GM23338 (cell line): ENCODE measurements around the gene KLF4. TPM values are rescaled to one million over a fixed set of nuclear protein-coding genes. Genes with fewer than 3 reads are reported as not detected.

Experiments
- ATAC-seq: fragments of 200-7000 bp; cut with Tn5 transposase; 3 replicates; pipeline ENCODE4 v1.9.1; 2020
- DNase-seq: peaks from one replicate; pipeline ENCODE4 v3.0.0-alpha.2; 2015; ENCODE audit warnings: low spot score
- H2AFZ ChIP-seq: fragments of 200-600 bp; sonication (generic); 2 replicates; pipeline ENCODE4 v1.8.0; 2016; ENCODE audit warnings: antibody characterized with exemption, mild to moderate bottlenecking, moderate library complexity
- H3F3A ChIP-seq: fragments of 200-600 bp; sonication (generic); replicated peaks from 2 replicates; pipeline ENCODE4 v1.8.0; 2017; ENCODE audit warnings: antibody characterized with exemption, mixed run types, low read depth
- H3K27ac ChIP-seq: fragments of 200-600 bp; sonication (generic); 2 replicates; pipeline ENCODE4 v1.6.1; 2016; ENCODE audit warnings: low read depth
- H3K27me3 ChIP-seq: fragments of 200-600 bp; sonication (generic); 2 replicates; pipeline ENCODE4 v1.8.0; 2016; ENCODE audit warnings: mild to moderate bottlenecking, mixed run types, moderate library complexity; ENCODE audit not compliant: insufficient read depth
- H3K36me3 ChIP-seq: fragments of 200-600 bp; sonication (generic); 2 replicates; pipeline ENCODE4 v1.8.0; 2016; ENCODE audit warnings: mild to moderate bottlenecking; ENCODE audit not compliant: insufficient read depth
- H3K4me1 ChIP-seq: fragments of 200-600 bp; sonication (generic); 2 replicates; pipeline ENCODE4 v1.8.0; 2016; ENCODE audit warnings: mild to moderate bottlenecking, moderate library complexity; ENCODE audit not compliant: insufficient read depth
- H3K4me2 ChIP-seq: fragments of 200-600 bp; sonication (generic); 2 replicates; pipeline ENCODE4 v1.7.1; 2017; ENCODE audit warnings: mixed run types
- H3K4me3 ChIP-seq: fragments of 200-600 bp; sonication (generic); 2 replicates; pipeline ENCODE4 v1.6.1; 2016; ENCODE audit warnings: mixed run types
- H3K79me2 ChIP-seq: fragments of 200-600 bp; sonication (generic); replicated peaks from 2 replicates; pipeline ENCODE4 v1.8.0; 2017; ENCODE audit warnings: mild to moderate bottlenecking; ENCODE audit not compliant: insufficient read depth
- H3K9me2 ChIP-seq: fragments of 200-600 bp; sonication (generic); 2 replicates; pipeline ENCODE4 v1.8.0; 2017; ENCODE audit not compliant: insufficient read depth
- H4K20me1 ChIP-seq: fragments of 200-600 bp; sonication (generic); replicated peaks from 2 replicates; pipeline ENCODE4 v1.8.0; 2017; ENCODE audit warnings: mild to moderate bottlenecking; ENCODE audit not compliant: insufficient read depth
- H3K27ac Mint-ChIP-seq: 2 replicates; pipeline ENCODE4 v1.8.0; 2020; ENCODE audit warnings: inconsistent platforms, mild to moderate bottlenecking, moderate library complexity, mixed read lengths
- H3K27me3 Mint-ChIP-seq: 3 replicates; pipeline ENCODE4 v1.8.0; 2022; ENCODE audit warnings: low read depth, mild to moderate bottlenecking, moderate library complexity, mixed read lengths, inconsistent platforms; ENCODE audit not compliant: insufficient read depth, poor library complexity
- H3K36me3 Mint-ChIP-seq: 3 replicates; pipeline ENCODE4 v1.8.0; 2021; ENCODE audit warnings: low read depth, mild to moderate bottlenecking, inconsistent platforms, moderate library complexity, mixed read lengths
- H3K4me1 Mint-ChIP-seq: 3 replicates; pipeline ENCODE4 v1.8.0; 2020; ENCODE audit warnings: mild to moderate bottlenecking, inconsistent platforms, mixed read lengths
- H3K4me3 Mint-ChIP-seq: 3 replicates; pipeline ENCODE4 v1.8.0; 2021; ENCODE audit warnings: moderate library complexity, mild to moderate bottlenecking, inconsistent platforms, mixed read lengths
- H3K9me3 Mint-ChIP-seq: 3 replicates; pipeline ENCODE4 v1.8.0; 2020; ENCODE audit warnings: moderate library complexity, mild to moderate bottlenecking, inconsistent platforms, mixed read lengths
- CREB1 ChIP-seq: fragments of 250-450 bp; sonication (Bioruptor Pico); IDR thresholded peaks from 2 replicates; pipeline ENCODE4 v1.5.0; 2020; ENCODE audit warnings: low read depth, mild to moderate bottlenecking, moderate library complexity
- CTCF ChIP-seq, 2 experiments: fragments of 200-600 bp in 1 of 2; sonication (generic) in 1 of 2; conservative IDR thresholded peaks; 2 replicates each; pipeline versions ENCODE4 v1.5.1 to v1.6.1; 2016 to 2017; ENCODE audit warnings: antibody characterized with exemption in 2 of 2, low read depth in 2 of 2, mild to moderate bottlenecking in 2 of 2, moderate library complexity in 1 of 2
- EZH2 ChIP-seq: fragments of 200-600 bp; sonication (generic); IDR thresholded peaks from one replicate; pipeline ENCODE4 v1.8.0; 2017; ENCODE audit warnings: antibody characterized with exemption, mild to moderate bottlenecking, low read depth; ENCODE audit not compliant: unreplicated experiment
- EZH2phosphoT487 ChIP-seq: fragments of 200-600 bp; sonication (generic); IDR thresholded peaks from one replicate; pipeline ENCODE4 v1.8.1; 2018; ENCODE audit warnings: antibody characterized with exemption; ENCODE audit not compliant: unreplicated experiment
- JUNB ChIP-seq: IDR thresholded peaks from one replicate; pipeline ENCODE4 v1.6.1; 2016; ENCODE audit warnings: antibody characterized with exemption; ENCODE audit not compliant: unreplicated experiment
- NANOG ChIP-seq: IDR thresholded peaks from 2 replicates; pipeline ENCODE4 v1.6.1; 2016; ENCODE audit warnings: antibody characterized with exemption, borderline replicate concordance
- POLR2AphosphoS5 ChIP-seq: IDR thresholded peaks from 2 replicates; pipeline ENCODE4 v1.6.1; 2016; ENCODE audit warnings: antibody characterized with exemption, low read depth
- REST ChIP-seq: IDR thresholded peaks from one replicate; pipeline ENCODE4 v1.6.1; 2018; ENCODE audit warnings: antibody characterized with exemption; ENCODE audit not compliant: unreplicated experiment
- STAT1 ChIP-seq: IDR thresholded peaks from one replicate; pipeline ENCODE4 v1.6.1; 2016; ENCODE audit warnings: antibody characterized with exemption; ENCODE audit not compliant: unreplicated experiment
- ZNF114 ChIP-seq: fragments of 250-450 bp; sonication (Bioruptor Pico); IDR thresholded peaks from 2 replicates; pipeline ENCODE4 v1.5.0; 2020; ENCODE audit warnings: mild to moderate bottlenecking, moderate library complexity
- ZNF331 ChIP-seq: fragments of 250-450 bp; sonication (Bioruptor Pico); IDR thresholded peaks from 2 replicates; pipeline ENCODE4 v1.5.0; 2020; ENCODE audit warnings: low read depth, mild to moderate bottlenecking, moderate library complexity
- ZNF462 ChIP-seq: fragments of 250-450 bp; sonication (Bioruptor Pico); IDR thresholded peaks from 2 replicates; pipeline ENCODE4 v1.5.0; 2020; ENCODE audit warnings: mild to moderate bottlenecking, moderate library complexity
- polyA plus RNA-seq: library from polyadenylated mRNA; unstranded; fragments of >200 nt; fragmentation: Nextera tagmentation; extraction: Ambion mirVana; gene quantifications from 2 replicates; pipeline ENCODE4 v1.2.1, GENCODE V29; 2016
- total RNA-seq: library from RNA; depleted of rRNA; stranded (reverse); fragments of >200 nt; shearing (Covaris generic); gene quantifications from 2 replicates; pipeline ENCODE4 v1.2.3, GENCODE V29; 2014
- TF ChIP-seq, protein P1 (sequence below): IDR thresholded peaks from 2 replicates; pipeline ENCODE4 v1.6.1; 2016; ENCODE audit warnings: antibody characterized with exemption

The KLF4 gene
- total and polyA plus RNA-seq, 2 experiments from 2014 or later: 8.3 to 29.8 TPM

- no peak overlapping the region for H3K27ac ChIP-seq
- H3K4me1 Mint-ChIP-seq: peaks cover 21% of the 10 kb centered on the region
- peaks cover 6% of the 10 kb centered on the region for H3K27me3 Mint-ChIP-seq
- no peak for ATAC-seq
- H3K36me3 Mint-ChIP-seq: no peaks in the 10 kb centered on the region
- H4K20me1 ChIP-seq: no peaks in the 10 kb centered on the region
- TF ChIP-seq ZNF331 (no peak), CTCF (conservative IDR thresholded peaks at IDR 0.05; ENCODE audit: low read depth in 2 of 2) (no peak), CREB1 (CRISPR knock-in tag) (no peak), POLR2AphosphoS5 (no peak), ZNF462 (CRISPR knock-in tag) (no peak), NANOG (no peak), ZNF114 (no peak), JUNB (no peak), EZH2 (no peak), STAT1 (no peak), REST (no peak), EZH2phosphoT487 (no peak)
- TF ChIP-seq, protein P1, sequence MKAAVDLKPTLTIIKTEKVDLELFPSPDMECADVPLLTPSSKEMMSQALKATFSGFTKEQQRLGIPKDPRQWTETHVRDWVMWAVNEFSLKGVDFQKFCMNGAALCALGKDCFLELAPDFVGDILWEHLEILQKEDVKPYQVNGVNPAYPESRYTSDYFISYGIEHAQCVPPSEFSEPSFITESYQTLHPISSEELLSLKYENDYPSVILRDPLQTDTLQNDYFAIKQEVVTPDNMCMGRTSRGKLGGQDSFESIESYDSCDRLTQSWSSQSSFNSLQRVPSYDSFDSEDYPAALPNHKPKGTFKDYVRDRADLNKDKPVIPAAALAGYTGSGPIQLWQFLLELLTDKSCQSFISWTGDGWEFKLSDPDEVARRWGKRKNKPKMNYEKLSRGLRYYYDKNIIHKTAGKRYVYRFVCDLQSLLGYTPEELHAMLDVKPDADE: no peak
- no peak for DNase-seq
- no peaks in the 10 kb centered on the region for H3K27me3 ChIP-seq
- no peak overlapping the region for H2AFZ ChIP-seq
- H3K36me3 ChIP-seq: no peaks in the 10 kb centered on the region
- no peak overlapping the region for H3K27ac Mint-ChIP-seq
- peaks cover 11% of the 10 kb centered on the region for H3K4me1 ChIP-seq
- H3K4me3 Mint-ChIP-seq: no peak overlapping the region
- H3F3A ChIP-seq: 0 out of 2 replicates have a peak, but pooled peaks cover 3% of the 10 kb centered on the region
- peaks cover 3% of the 10 kb centered on the region; the same call in 1 of the 3 replicates for H3K9me3 Mint-ChIP-seq
- no peak overlapping the region for H3K4me3 ChIP-seq
- no peaks in the 10 kb centered on the region for H3K79me2 ChIP-seq
- H3K9me2 ChIP-seq: no peaks in the 10 kb centered on the region
- no peak overlapping the region for H3K4me2 ChIP-seq
Observed at GRCh38 chr9:107435415-107435814, 54.2 kb downstream of the KLF4 start.
